Subcutaneous adipose tissue (tissue), 4 donors: ENCODE measurements around the gene PNPLA8. TPM values are rescaled to one million over a fixed set of nuclear protein-coding genes. Genes with fewer than 3 reads are reported as not detected.

Experiments used
- total RNA-seq, 4 donors: library from RNA; depleted of rRNA; stranded (reverse); fragments of >200 nt; gene quantifications; one replicate each; pipeline ENCODE4 v1.1.0, GENCODE V29; 2016
- TF ChIP-seq, protein P1 (sequence below): fragments of 450-650 bp; IDR thresholded peaks from one replicate; pipeline ENCODE4 v1.5.1; 2016; ENCODE audit warnings: low read depth, mild to moderate bottlenecking, control low read depth, antibody characterized with exemption, moderate library complexity

The PNPLA8 gene
- total RNA-seq, 4 donors from 2014 or later = 43.2 to 83.6 (median 51.7) TPM

DNA sequence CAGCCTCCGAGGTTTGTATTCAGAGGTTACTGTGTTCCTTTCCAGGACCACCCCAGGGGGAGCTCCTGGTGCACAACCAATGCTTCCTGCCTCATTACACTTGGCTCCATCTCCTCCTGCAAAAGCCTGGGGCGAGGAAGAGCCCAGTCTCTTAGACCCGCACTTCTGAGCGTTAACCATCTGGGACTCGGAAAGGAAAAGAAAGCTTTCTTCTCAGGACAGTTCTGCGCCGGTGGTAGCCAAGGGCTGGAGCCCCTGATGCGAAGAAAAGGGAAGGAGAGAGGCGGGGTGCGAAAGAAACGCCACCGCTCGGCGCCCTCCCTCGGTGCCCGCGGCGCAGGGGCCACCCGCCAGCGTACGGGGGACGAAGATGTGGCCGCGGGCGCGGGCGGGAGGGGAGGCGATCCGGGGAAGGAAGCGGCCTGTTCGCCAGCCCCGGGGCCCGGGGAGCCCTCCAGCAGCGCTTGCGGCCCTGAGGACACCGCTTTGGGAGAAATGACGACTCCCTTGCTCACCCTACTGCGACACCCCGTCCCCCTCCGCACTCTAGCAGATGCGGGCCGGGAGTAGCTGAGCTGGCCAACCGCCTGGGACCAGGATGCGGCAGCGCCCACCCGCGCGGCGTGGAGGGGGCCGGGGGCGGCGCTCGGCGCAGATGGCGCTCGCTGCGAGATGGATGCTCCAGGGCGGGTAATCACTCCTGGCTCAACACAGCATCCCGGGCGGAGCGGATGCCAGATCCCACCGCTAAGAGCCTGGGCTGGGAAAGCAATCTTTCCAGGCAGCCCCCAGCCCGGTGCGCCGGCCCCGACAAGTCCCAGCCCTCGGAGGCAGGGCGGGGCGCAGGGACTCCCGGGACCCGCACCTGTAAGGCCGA, 71.0 kb downstream of the PNPLA8 start:
- TF ChIP-seq, protein P1, sequence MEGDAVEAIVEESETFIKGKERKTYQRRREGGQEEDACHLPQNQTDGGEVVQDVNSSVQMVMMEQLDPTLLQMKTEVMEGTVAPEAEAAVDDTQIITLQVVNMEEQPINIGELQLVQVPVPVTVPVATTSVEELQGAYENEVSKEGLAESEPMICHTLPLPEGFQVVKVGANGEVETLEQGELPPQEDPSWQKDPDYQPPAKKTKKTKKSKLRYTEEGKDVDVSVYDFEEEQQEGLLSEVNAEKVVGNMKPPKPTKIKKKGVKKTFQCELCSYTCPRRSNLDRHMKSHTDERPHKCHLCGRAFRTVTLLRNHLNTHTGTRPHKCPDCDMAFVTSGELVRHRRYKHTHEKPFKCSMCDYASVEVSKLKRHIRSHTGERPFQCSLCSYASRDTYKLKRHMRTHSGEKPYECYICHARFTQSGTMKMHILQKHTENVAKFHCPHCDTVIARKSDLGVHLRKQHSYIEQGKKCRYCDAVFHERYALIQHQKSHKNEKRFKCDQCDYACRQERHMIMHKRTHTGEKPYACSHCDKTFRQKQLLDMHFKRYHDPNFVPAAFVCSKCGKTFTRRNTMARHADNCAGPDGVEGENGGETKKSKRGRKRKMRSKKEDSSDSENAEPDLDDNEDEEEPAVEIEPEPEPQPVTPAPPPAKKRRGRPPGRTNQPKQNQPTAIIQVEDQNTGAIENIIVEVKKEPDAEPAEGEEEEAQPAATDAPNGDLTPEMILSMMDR = no peak

GRCh38 chr7:108454317-108454673, 71.6 kb downstream of the PNPLA8 start:
- TF ChIP-seq, protein P1 = no peak

DNA sequence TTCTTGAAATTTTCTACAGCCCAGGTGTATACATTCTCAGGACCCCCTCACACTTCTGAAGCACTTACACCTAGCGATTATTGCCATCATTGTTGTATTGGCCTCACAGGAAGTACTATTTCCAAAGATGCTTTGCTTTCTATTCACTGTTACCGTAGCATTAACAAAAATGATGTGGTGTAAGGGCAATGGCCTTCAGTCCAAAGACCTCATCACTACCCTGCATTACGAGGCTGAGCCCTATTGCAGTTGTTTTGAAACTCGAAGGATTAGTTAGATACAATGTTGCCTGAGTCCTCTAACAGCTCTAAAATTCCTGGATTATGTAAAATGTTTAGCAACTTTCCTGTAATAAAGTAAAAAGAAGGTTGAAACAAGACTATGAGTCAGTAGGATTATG, 72.6 kb downstream of the PNPLA8 start:
- TF ChIP-seq, protein P1 = no peak

- TF ChIP-seq, protein P1 = no peak
Measured at GRCh38 chr7:108452707-108453106, 73.2 kb downstream of the PNPLA8 start.

DNA sequence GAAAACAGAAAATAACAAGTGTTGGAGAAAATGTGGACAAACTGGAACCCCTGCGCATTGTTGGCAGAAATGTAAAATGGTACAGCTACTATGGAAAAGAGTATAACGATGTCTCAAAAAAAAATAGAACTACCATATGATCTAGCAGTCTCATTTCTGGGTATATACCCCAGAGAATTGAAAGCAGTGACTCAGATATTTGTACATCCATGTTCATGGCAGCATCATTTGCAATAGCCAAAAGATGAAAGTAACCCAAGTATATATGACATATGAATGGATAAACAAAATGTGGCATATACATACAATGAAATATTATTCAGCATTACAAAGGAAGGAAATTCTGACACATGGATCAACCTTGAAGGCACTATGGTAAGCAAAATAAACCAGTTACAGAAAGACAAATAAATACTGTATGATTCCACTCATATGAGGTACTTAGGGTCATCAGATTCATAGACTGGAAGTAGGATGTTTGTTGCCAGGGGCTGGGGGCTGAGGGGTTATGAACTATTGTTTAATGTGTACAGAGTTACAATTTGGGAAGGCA, 74.6 kb downstream of the PNPLA8 start:
- TF ChIP-seq, protein P1 = no peak

- TF ChIP-seq, protein P1 = no peak
Measured at GRCh38 chr7:108450160-108450559, 75.8 kb downstream of the PNPLA8 start.

DNA sequence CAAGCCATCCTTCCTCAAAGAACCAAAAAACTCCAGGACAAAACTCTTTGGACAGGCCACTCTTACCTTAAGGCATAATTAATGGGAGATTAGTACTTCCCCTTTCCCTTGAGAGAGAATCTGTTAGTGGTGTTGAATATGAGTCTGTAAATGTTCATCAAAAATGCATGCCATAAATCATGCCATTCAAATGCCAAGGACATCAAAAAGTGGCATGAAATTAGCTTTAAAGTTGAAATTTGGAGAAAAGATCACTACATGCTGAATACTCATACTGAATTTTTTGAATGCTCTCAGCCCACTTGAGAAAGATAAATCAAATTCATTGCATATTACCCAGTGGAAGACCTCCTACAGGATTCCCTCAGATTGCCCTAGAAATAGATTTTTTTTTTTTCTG, 76.4 kb downstream of the PNPLA8 start:
- TF ChIP-seq, protein P1 = no peak
